MCF 10A (cell line): Measurements from ENCODE around the gene TDRD7. TPM values are rescaled to one million over a fixed set of nuclear protein-coding genes. Genes with fewer than 3 reads are reported as not detected.

ENCODE experiments used
- BruUV-seq: library from RNA; stranded (reverse); fragments of 400-500 nt; replicated peaks from 2 replicates; lab custom pipeline; 2021; lab: Mats Ljungman, UMichigan
- CTCF ChIA-PET: fragments of 300-600 bp; sonication (Branson Sonifier 250); formaldehyde crosslinking; extraction: SDS; loops from one replicate; lab custom pipeline; 2021; ENCODE audit warnings: antibody characterized with exemption, inconsistent platforms; lab: Yijun Ruan, JAX
- POLR2A ChIA-PET: fragments of 300-600, 350-650 bp; sonication (Branson Sonifier 250); formaldehyde crosslinking; extraction: SDS; loops from one replicate; lab custom pipeline; 2020; ENCODE audit warnings: antibody characterized with exemption, inconsistent platforms; lab: Yijun Ruan, JAX
- DNase-seq: peaks from one replicate; pipeline ENCODE4 v3.0.0-alpha.2; 2018; ENCODE audit not compliant: unreplicated experiment
- H3K27ac Mint-ChIP-seq: one replicate; pipeline ENCODE4 v1.8.0; 2022; ENCODE audit warnings: mild to moderate bottlenecking, low read depth, mixed read lengths; ENCODE audit not compliant: unreplicated experiment
- H3K27me3 Mint-ChIP-seq: one replicate; pipeline ENCODE4 v1.8.0; 2022; ENCODE audit warnings: mixed read lengths; ENCODE audit not compliant: insufficient read depth, unreplicated experiment
- H3K36me3 Mint-ChIP-seq: one replicate; pipeline ENCODE4 v1.8.0; 2022; ENCODE audit warnings: mild to moderate bottlenecking, moderate library complexity, mixed read lengths; ENCODE audit not compliant: insufficient read depth, unreplicated experiment
- H3K4me1 Mint-ChIP-seq: one replicate; pipeline ENCODE4 v1.8.0; 2022; ENCODE audit warnings: mixed read lengths; ENCODE audit not compliant: insufficient read depth, unreplicated experiment
- H3K4me3 Mint-ChIP-seq: one replicate; pipeline ENCODE4 v1.8.0; 2022; ENCODE audit warnings: mild to moderate bottlenecking, moderate library complexity, mixed read lengths; ENCODE audit not compliant: unreplicated experiment
- H3K9me3 Mint-ChIP-seq: one replicate; pipeline ENCODE4 v1.8.0; 2022; ENCODE audit warnings: mixed read lengths; ENCODE audit not compliant: unreplicated experiment
- CTCF ChIP-seq: fragments of 200-600 bp; IDR thresholded peaks from one replicate; pipeline ENCODE4 v1.8.0; 2022; ENCODE audit warnings: antibody characterized with exemption, mild to moderate bottlenecking; ENCODE audit not compliant: unreplicated experiment
- intact Hi-C: fragments of 100-400 bp; cut with micrococcal nuclease; formaldehyde crosslinking; loops from 2 replicates; pipeline ENCODE4 v1.14.1; 2022
- total RNA-seq: library from RNA; stranded (reverse); gene quantifications from 2 replicates; pipeline ENCODE4 v1.2.3, GENCODE V29; 2022

The TDRD7 gene
- total RNA-seq, 1 experiment from 2014 or later: 7.1 TPM

GRCh38 chr9:97506787-97507186, 94.9 kb downstream of the TDRD7 start:
- ChIA-PET POLR2A (no interaction called here), CTCF (interaction anchor here (0.7 to 2.6 kb wide), 5 partner anchors 14 to 108 kb away, joined by 3 to 16 read pairs (median 4); no protein-coding TSS in a partner anchor)
- Mint-ChIP-seq H3K36me3 (peaks cover 2% of the 10 kb centered on the region), H3K4me3 (no peak overlapping the region), H3K4me1 (peaks cover 13% of the 10 kb centered on the region), H3K9me3 (no peaks in the 10 kb centered on the region), H3K27ac (no peak overlapping the region), H3K27me3 (no peaks in the 10 kb centered on the region)
- no peak for DNase-seq
- no TSS peak for BruUV-seq
- intact Hi-C loops: no loop called here
- no peak for TF ChIP-seq CTCF

GRCh38 chr9:97507428-97507984, 95.6 kb downstream of the TDRD7 start:
- no TSS peak for BruUV-seq
- ChIA-PET POLR2A (no interaction called here), CTCF (interaction anchor here (2.6 kb wide), 1 partner anchor 38 kb away, joined by 16 read pairs; no protein-coding TSS in a partner anchor)
- Mint-ChIP-seq H3K4me3 (no peak overlapping the region), H3K27me3 (no peaks in the 10 kb centered on the region), H3K9me3 (no peaks in the 10 kb centered on the region), H3K27ac (no peak overlapping the region), H3K4me1 (peaks cover 17% of the 10 kb centered on the region), H3K36me3 (peaks cover 5% of the 10 kb centered on the region)
- DNase-seq: no peak
- TF ChIP-seq CTCF: no peak
- intact Hi-C loops: no loop called here

GRCh38 chr9:97508852-97509251, 97.0 kb downstream of the TDRD7 start:
- Mint-ChIP-seq H3K27ac (no peak overlapping the region), H3K36me3 (peaks cover 5% of the 10 kb centered on the region), H3K9me3 (no peaks in the 10 kb centered on the region), H3K4me3 (no peak overlapping the region), H3K4me1 (peaks cover 17% of the 10 kb centered on the region), H3K27me3 (no peaks in the 10 kb centered on the region)
- CTCF ChIA-PET: interaction anchor here (1.7 to 3.3 kb wide), 2 partner anchors 40 to 90 kb away, joined by 9 to 14 read pairs; no protein-coding TSS in a partner anchor
- TF ChIP-seq CTCF: no peak
- no TSS peak for BruUV-seq
- POLR2A ChIA-PET: interaction anchor here (1.5 kb wide), 1 partner anchor 47 kb away, joined by 3 read pairs; no protein-coding TSS in a partner anchor
- no peak for DNase-seq
- intact Hi-C loops: no loop called here

- peaks cover 5% of the 10 kb centered on the region for H3K36me3 Mint-ChIP-seq
- BruUV-seq: no TSS peak
- peaks cover 17% of the 10 kb centered on the region for H3K4me1 Mint-ChIP-seq
- DNase-seq: peak; percentile 67
- ChIA-PET POLR2A (interaction anchor here (0.6 to 1.1 kb wide), 3 partner anchors 11 to 41 kb away, joined by 3 to 4 read pairs (median 4); no protein-coding TSS in a partner anchor), CTCF (interaction anchor here (0.6 to 3.3 kb wide), 4 partner anchors 42 to 104 kb away, joined by 3 to 14 read pairs (median 10); no protein-coding TSS in a partner anchor)
- intact Hi-C loops: no loop called here
- peak overlapping the region; percentile 63 for H3K27ac Mint-ChIP-seq
- no peak for TF ChIP-seq CTCF
- H3K4me3 Mint-ChIP-seq: no peak overlapping the region
- H3K27me3 Mint-ChIP-seq: peaks cover 4% of the 10 kb centered on the region
- H3K9me3 Mint-ChIP-seq: no peaks in the 10 kb centered on the region
These were observed 99.1 kb downstream of the TDRD7 start for GRCh38 chr9:97510797-97511654.
